Breast epithelium (tissue), 4 donors: ENCODE results near the gene GCSAM. TPM values are rescaled to one million over a fixed set of nuclear protein-coding genes. Genes with fewer than 3 reads are reported as not detected.

Experiments used
- DNase-seq, 2 donors: peaks; one replicate each; pipeline ENCODE4 v3.0.0-alpha.2; 2019; ENCODE audit warnings: low spot score in 2 of 2
- H3K27ac ChIP-seq, 2 donors: fragments of 200-600 bp; sonication (generic) in 1 of 2; one replicate each; pipeline ENCODE4 v1.5.1; 2016 to 2019; ENCODE audit warnings: mild to moderate bottlenecking in 1 of 2
- H3K27me3 ChIP-seq, 2 donors: fragments of 200-600 bp; sonication (generic) in 1 of 2; one replicate each; pipeline versions ENCODE4 v1.5.1 to v1.6.0; 2017 to 2019; ENCODE audit warnings: control low read depth in 1 of 2, mild to moderate bottlenecking in 1 of 2
- H3K36me3 ChIP-seq: fragments of 200-600 bp; one replicate; pipeline ENCODE4 v1.5.1; 2019
- H3K4me1 ChIP-seq, 2 donors: fragments of 200-600 bp; sonication (generic); one replicate each; pipeline ENCODE4 v1.5.1; 2016 to 2019; ENCODE audit warnings: control low read depth in 1 of 2
- H3K4me3 ChIP-seq, 3 donors: fragments of 200-600 bp; sonication (generic); 1 replicate in 2 of 3; 2 replicates in 1 of 3; pipeline ENCODE4 v1.5.1; 2016 to 2019; ENCODE audit warnings: mild to moderate bottlenecking in 3 of 3, moderate library complexity in 2 of 3
- H3K9me3 ChIP-seq, 2 donors: fragments of 200-600 bp; sonication (generic) in 1 of 2; one replicate each; pipeline ENCODE4 v1.5.1; 2016 to 2019; ENCODE audit warnings: control low read depth in 1 of 2
- CTCF ChIP-seq, 3 donors: fragments of 450-650 bp; IDR thresholded peaks; one replicate each; pipeline ENCODE4 v1.5.1; 2016 to 2017; ENCODE audit warnings: antibody characterized with exemption in 3 of 3, mild to moderate bottlenecking in 3 of 3, moderate library complexity in 3 of 3
- POLR2A ChIP-seq: fragments of 450-650 bp; IDR thresholded peaks from one replicate; pipeline ENCODE4 v1.6.1; 2016; ENCODE audit warnings: antibody characterized with exemption, mild to moderate bottlenecking, moderate library complexity
- POLR2AphosphoS5 ChIP-seq, 3 donors: sonication (generic); formaldehyde crosslinking; IDR thresholded peaks; one replicate each; pipeline ENCODE4 v1.6.1; 2017; ENCODE audit warnings: antibody characterized with exemption in 3 of 3
- intact Hi-C: fragments of 100-400 bp; cut with DNase I; formaldehyde crosslinking; loops from one replicate; pipeline ENCODE4 v1.15.1; 2023; ENCODE audit warnings: low total_unique reads
- total RNA-seq, 3 donors: library from RNA; depleted of rRNA; stranded (reverse); fragments of >200 nt; gene quantifications; one replicate each; pipeline ENCODE4 v1.1.0, GENCODE V29; 2016

The GCSAM gene
- total RNA-seq, 3 donors from 2014 or later, result 0.16 to 1.5 (median 0.66) TPM

- H3K4me3 ChIP-seq, result no peak overlapping the region
- no peak for TF ChIP-seq POLR2AphosphoS5 (IDR thresholded peaks at IDR 0.05)
- TF ChIP-seq CTCF (IDR thresholded peaks at IDR 0.05), result no peak
- TF ChIP-seq POLR2A, result no peak
- no peaks in the 10 kb centered on the region for H3K4me1 ChIP-seq
- no peaks in the 10 kb centered on the region for H3K9me3 ChIP-seq
- no peak overlapping the region for H3K27ac ChIP-seq
- no peaks in the 10 kb centered on the region for H3K27me3 ChIP-seq
- no peaks in the 10 kb centered on the region for H3K36me3 ChIP-seq
- DNase-seq, result no peak
- intact Hi-C loops, result no loop called here
Observed at GRCh38 chr3:112096176-112096575, 36.9 kb downstream of the GCSAM start.

DNA sequence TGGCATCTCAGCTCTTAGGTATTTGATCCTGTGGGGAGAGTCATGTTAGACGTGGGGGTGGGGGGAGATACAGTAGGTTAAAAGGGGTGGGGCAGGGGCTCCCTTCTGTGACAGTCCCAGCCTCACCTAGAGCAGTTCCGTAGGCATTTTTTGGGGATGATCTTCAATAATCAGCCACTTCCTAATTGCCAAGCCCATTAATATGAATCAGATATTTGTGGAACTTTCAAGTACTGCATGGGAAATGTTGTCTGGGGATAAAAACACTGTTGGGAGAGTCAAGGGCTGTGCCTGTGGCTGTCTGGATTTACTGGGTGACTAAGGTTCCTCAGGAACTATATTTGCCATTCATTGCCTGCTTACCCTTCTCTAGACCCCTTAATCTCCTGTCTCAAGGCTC, 37.3 kb downstream of the GCSAM start:
- Histone ChIP-seq H3K4me3 (no peak overlapping the region), H3K27me3 (no peaks in the 10 kb centered on the region), H3K27ac (no peak overlapping the region), H3K9me3 (no peaks in the 10 kb centered on the region), H3K36me3 (no peaks in the 10 kb centered on the region), H3K4me1 (no peaks in the 10 kb centered on the region)
- TF ChIP-seq CTCF (IDR thresholded peaks at IDR 0.05) (no peak), POLR2A (no peak), POLR2AphosphoS5 (IDR thresholded peaks at IDR 0.05) (no peak)
- DNase-seq, result no peak
- intact Hi-C loops, result no loop called here

GRCh38 chr3:112093180-112093522, 39.9 kb downstream of the GCSAM start:
- no peak for DNase-seq
- Histone ChIP-seq H3K36me3 (no peaks in the 10 kb centered on the region), H3K4me1 (no peaks in the 10 kb centered on the region), H3K27me3 (no peaks in the 10 kb centered on the region), H3K9me3 (no peaks in the 10 kb centered on the region), H3K4me3 (no peak overlapping the region), H3K27ac (peak overlapping the region in 1 of 2 donors; percentile 53)
- intact Hi-C loops, result no loop called here
- TF ChIP-seq POLR2A (no peak), CTCF (IDR thresholded peaks at IDR 0.05) (no peak), POLR2AphosphoS5 (IDR thresholded peaks at IDR 0.05) (no peak)

- H3K36me3 ChIP-seq, result no peaks in the 10 kb centered on the region
Observed at GRCh38 chr3:112092496-112093179, 40.4 kb downstream of the GCSAM start.

More at GRCh38 chr3:112092496-112093179, 40.4 kb downstream of the GCSAM start:
- H3K9me3 ChIP-seq, result no peaks in the 10 kb centered on the region
- DNase-seq, result no peak
- no peak overlapping the region for H3K4me3 ChIP-seq
- intact Hi-C loops, result no loop called here
- H3K4me1 ChIP-seq, result no peaks in the 10 kb centered on the region
- peak overlapping the region; percentile 6 to 53 for H3K27ac ChIP-seq
- TF ChIP-seq POLR2AphosphoS5 (IDR thresholded peaks at IDR 0.05) (no peak), POLR2A (no peak), CTCF (IDR thresholded peaks at IDR 0.05) (no peak)
- H3K27me3 ChIP-seq, result no peaks in the 10 kb centered on the region
